HepG2 (cell line): ENCODE measurements around the gene SETD5. TPM values are rescaled to one million over a fixed set of nuclear protein-coding genes. Genes with fewer than 3 reads are reported as not detected.

Experiments used
- ATAC-seq: fragments of 200-7000 bp; cut with Tn5 transposase; 3 replicates; pipeline ENCODE4 v1.9.1; 2020; ENCODE audit warnings: mild to moderate bottlenecking, moderate library complexity
- BruUV-seq: library from RNA; stranded (reverse); fragments of 400-500 nt; replicated peaks from 2 replicates; lab custom pipeline; 2021; lab: Mats Ljungman, UMichigan
- CTCF ChIA-PET: fragments of 300-600 bp; formaldehyde crosslinking; extraction: SDS; loops from one replicate; lab custom pipeline; 2021; ENCODE audit warnings: low total read pairs, inconsistent platforms, low intra/inter-chr PET ratio; lab: Yijun Ruan, JAX
- POLR2A ChIA-PET: fragments of 350-600 bp; sonication (Branson Sonifier 250); formaldehyde crosslinking; loops from one replicate; lab custom pipeline; 2020; ENCODE audit warnings: antibody characterized with exemption, inconsistent platforms; lab: Yijun Ruan, JAX
- DNase-seq: peaks from one replicate; pipeline ENCODE4 v3.0.0-alpha.2; 2015; ENCODE audit warnings: low spot score
- FAIRE-seq: peaks from 3 replicates; lab custom pipeline; 2011; peaks lifted over from hg19 to GRCh38; lab: Jason Lieb, UNC
- H2AFZ ChIP-seq: one replicate; pipeline ENCODE4 v1.6.1; 2011; ENCODE audit warnings: low read length, inconsistent platforms
- H3K27ac ChIP-seq: fragments of 300-600 bp; 3 replicates; pipeline ENCODE4 v1.8.0; 2011; ENCODE audit warnings: mixed run types, mild to moderate bottlenecking, mixed read lengths, low read length, inconsistent platforms; ENCODE audit not compliant: insufficient read depth; ENCODE audit errors: extremely low read length
- H3K27me3 ChIP-seq, 2 experiments: fragments of 200-600 bp in 1 of 2; 2 replicates in 1 of 2; 3 replicates in 1 of 2; pipeline versions ENCODE4 v1.6.0 to v1.8.0; 2011; ENCODE audit warnings: low read length in 2 of 2, mild to moderate bottlenecking in 2 of 2, moderate library complexity in 2 of 2, inconsistent platforms in 1 of 2; ENCODE audit not compliant: insufficient read depth in 2 of 2, control insufficient read depth in 1 of 2
- H3K36me3 ChIP-seq, 2 experiments: fragments of 200-600 bp in 1 of 2; replicated peaks in 1 of 2; 2 replicates in 1 of 2; 3 replicates in 1 of 2; pipeline versions ENCODE4 v1.5.1 to v1.8.0; 2011; ENCODE audit warnings: low read length in 2 of 2, inconsistent platforms in 1 of 2; ENCODE audit not compliant: insufficient read depth in 2 of 2, control insufficient read depth in 1 of 2
- H3K4me1 ChIP-seq: 2 replicates; pipeline ENCODE4 v1.5.1; 2012; ENCODE audit warnings: low read length, inconsistent platforms; ENCODE audit not compliant: insufficient read depth
- H3K4me2 ChIP-seq: 2 replicates; pipeline ENCODE4 v1.6.0; 2011; ENCODE audit warnings: low read depth, low read length, inconsistent platforms
- H3K4me3 ChIP-seq, 3 experiments: fragments of 200-600 bp in 1 of 3; sonication (generic), shearing (Covaris generic) in 1 of 3; replicated peaks in 1 of 3; 2 replicates each; pipeline ENCODE4 v1.5.1; 2011 to 2016; ENCODE audit warnings: low read length in 3 of 3, inconsistent platforms in 2 of 3, low read depth in 2 of 3, mild to moderate bottlenecking in 2 of 3, control low read depth in 1 of 3, mixed read lengths in 1 of 3; ENCODE audit not compliant: insufficient read depth in 1 of 3
- H3K79me2 ChIP-seq: one replicate; pipeline ENCODE4 v1.6.1; 2011; ENCODE audit warnings: low read length, inconsistent platforms; ENCODE audit not compliant: insufficient read depth
- H3K9ac ChIP-seq: 2 replicates; pipeline ENCODE4 v1.6.0; 2011; ENCODE audit warnings: mild to moderate bottlenecking, low read depth, low read length, inconsistent platforms; ENCODE audit not compliant: insufficient read depth
- H3K9me3 ChIP-seq: 2 replicates; pipeline ENCODE4 v1.5.1; 2012; ENCODE audit warnings: mild to moderate bottlenecking, low read length
- H4K20me1 ChIP-seq: 2 replicates; pipeline ENCODE4 v1.6.0; 2011; ENCODE audit warnings: inconsistent platforms, mild to moderate bottlenecking, low read length, moderate library complexity; ENCODE audit not compliant: insufficient read depth
- AGO1 ChIP-seq: fragments of 200-400 bp; formaldehyde crosslinking; IDR thresholded peaks from 2 replicates; pipeline ENCODE4 v1.6.1; 2017; ENCODE audit warnings: mild to moderate bottlenecking, low read depth, low read length, moderate library complexity; ENCODE audit not compliant: poor library complexity, severe bottlenecking
- ATF7-NPFF ChIP-seq: sonication (generic); formaldehyde crosslinking; IDR thresholded peaks from 2 replicates; pipeline ENCODE4 v1.8.1; 2023; ENCODE audit warnings: mild to moderate bottlenecking, low read depth, missing genetic modification reagents, moderate library complexity
- GATA4 ChIP-seq: sonication (generic); IDR thresholded peaks from 2 replicates; pipeline ENCODE4 v1.6.1; 2016; ENCODE audit warnings: antibody characterized with exemption, low read depth, borderline replicate concordance
- JUNB ChIP-seq: sonication (generic); formaldehyde crosslinking; IDR thresholded peaks from 2 replicates; pipeline ENCODE4 v1.8.0; 2022; ENCODE audit warnings: missing genetic modification reagents, mild to moderate bottlenecking, borderline replicate concordance
- MLLT10 ChIP-seq: sonication (generic); formaldehyde crosslinking; IDR thresholded peaks from 2 replicates; pipeline ENCODE4 v1.4.0; 2020; ENCODE audit warnings: missing genetic modification reagents
- MTF2 ChIP-seq: sonication (generic); formaldehyde crosslinking; IDR thresholded peaks from 2 replicates; pipeline ENCODE4 v1.5.0; 2020; ENCODE audit warnings: missing genetic modification reagents, borderline replicate concordance
- RBM22 ChIP-seq: fragments of 200-400 bp; formaldehyde crosslinking; optimal IDR thresholded peaks from 2 replicates; pipeline ENCODE3; 2017; ENCODE audit warnings: mild to moderate bottlenecking, low read length, moderate library complexity
- SATB2 ChIP-seq: sonication (generic); formaldehyde crosslinking; IDR thresholded peaks from 2 replicates; pipeline ENCODE4 v1.5.0; 2020; ENCODE audit warnings: missing genetic modification reagents
- SRY ChIP-seq: sonication (generic); formaldehyde crosslinking; IDR thresholded peaks from 2 replicates; pipeline ENCODE4 v1.8.0; 2022; ENCODE audit warnings: mild to moderate bottlenecking, missing genetic modification reagents
- YY1 ChIP-seq: IDR thresholded peaks from 2 replicates; pipeline ENCODE4 v1.6.1; 2011; ENCODE audit warnings: low read length, low read depth, moderate library complexity, mild to moderate bottlenecking; ENCODE audit not compliant: insufficient read depth, insufficient replicate concordance
- ZKSCAN1 ChIP-seq: fragments of 150-350 bp; IDR thresholded peaks from 2 replicates; pipeline ENCODE4 v1.6.1; 2014; ENCODE audit warnings: low read length
- ZNF225 ChIP-seq: sonication (generic); formaldehyde crosslinking; IDR thresholded peaks from 2 replicates; pipeline ENCODE4 v1.4.0; 2020; ENCODE audit warnings: mild to moderate bottlenecking, missing genetic modification reagents
- WGBS: methylation state at CpG from one replicate; pipeline ENCODE4 v1.1.6; 2017; ENCODE audit warnings: low lambda C conversion rate; 5-methylcytosine and 5-hydroxymethylcytosine counted together
- in situ Hi-C: cut with HindIII; loops from 2 replicates; pipeline ENCODE4 v1.10.0; 2017; ENCODE audit warnings: low pct_unique_long_range_greater_than_20kb; ENCODE audit not compliant: extremely low pct_ligation_motif_present
- intact Hi-C: fragments of 100-400 bp; cut with micrococcal nuclease; formaldehyde crosslinking; loops from one replicate; pipeline ENCODE4 v1.10.0; 2022; ENCODE audit not compliant: unreplicated experiment
- polyA plus RNA-seq, 8 experiments: library from polyadenylated mRNA; depleted of rRNA in 3 of 8; stranded (reverse) in 7 of 8; unstranded in 1 of 8; fragments of >200 nt; fragmentation: Illumina TruSeq in 4 of 8; extraction: Trizol in 4 of 8; gene quantifications; 2 replicates each; pipeline versions ENCODE4 v1.2.1 to v1.2.3, GENCODE V29; 2011 to 2016; ENCODE audit warnings: low read depth in 4 of 8, missing spikeins in 1 of 8, mixed read lengths in 1 of 8; ENCODE audit not compliant: insufficient read depth in 1 of 8
- total RNA-seq, 5 experiments: library from RNA; depleted of rRNA; stranded (reverse); fragments of >200 nt; fragmentation: Illumina TruSeq; extraction: Trizol; gene quantifications; 2 replicates each; pipeline ENCODE4 v1.2.3, GENCODE V29; 2016; ENCODE audit warnings: low read depth in 1 of 5

Gene SETD5
- total and polyA plus RNA-seq, 2 of the 13 experiments (the other 11 are each of a cell fraction or from before 2014, with no cell fraction given), result 46.8 to 95.8 TPM

DNA sequence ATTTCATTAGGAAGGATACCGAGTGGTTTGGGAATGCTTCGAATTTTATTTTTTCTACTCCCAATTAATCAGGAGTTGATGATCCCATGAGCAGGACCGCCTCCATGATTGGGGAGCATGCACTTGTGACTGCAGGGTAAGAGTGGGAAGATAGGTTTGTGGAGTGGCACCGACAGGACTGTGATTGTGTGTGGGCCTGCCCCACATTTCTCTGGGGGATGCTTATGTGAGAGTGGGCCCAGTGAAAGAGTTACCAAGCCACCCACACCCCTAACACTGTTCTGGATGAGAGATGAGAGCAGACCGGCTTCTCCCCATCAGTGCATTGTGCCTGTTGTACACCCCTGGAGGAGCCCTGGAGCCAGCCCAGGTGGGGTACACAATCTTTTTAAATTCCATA is 79.5 kb downstream of the SETD5 start (continued):
- TF ChIP-seq ATF7-NPFF (CRISPR knock-in tag) (no peak), JUNB (CRISPR knock-in tag) (no peak), SRY (CRISPR knock-in tag) (no peak), SATB2 (no peak), GATA4 (no peak)
- TF ChIP-seq, all 625 proteins: peak for 0

DNA sequence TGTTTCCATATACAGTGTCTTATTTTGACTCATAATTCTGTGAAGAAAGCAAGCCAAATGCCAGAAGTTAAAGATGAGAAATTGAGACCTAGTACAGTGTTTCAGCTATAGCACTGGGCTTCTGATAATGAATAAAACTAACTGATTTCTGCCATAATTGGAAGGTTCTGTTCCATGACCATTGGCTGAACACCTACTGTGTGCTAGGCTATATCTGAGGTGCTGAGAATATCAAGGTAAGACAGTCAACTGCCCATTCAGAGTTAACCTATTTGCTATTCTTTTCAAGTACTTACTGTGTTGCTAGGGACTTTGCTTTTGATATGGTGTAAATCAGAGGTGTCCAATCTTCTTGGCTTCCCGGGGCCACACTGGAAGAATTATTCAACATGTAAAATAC is 82.8 kb downstream of the SETD5 start:
- intact Hi-C loops (no loop called here), in situ Hi-C loops (no loop called here)
- 100% methylated on average over 1 of the region's 1 CpG for WGBS
- BruUV-seq, result no TSS peak
- ATAC-seq (no peak), FAIRE-seq (no peak), DNase-seq (no peak)
- ChIA-PET CTCF (no interaction called here), POLR2A (no interaction called here)
- Histone ChIP-seq H3K4me3 (no peak overlapping the region), H3K27ac (no peak overlapping the region), H3K4me2 (no peak overlapping the region), H2AFZ (no peak overlapping the region), H3K36me3 (peaks cover 17 to 54% of the 10 kb centered on the region in 2 experiments), H3K79me2 (no peaks in the 10 kb centered on the region), H3K4me1 (no peaks in the 10 kb centered on the region), H3K27me3 (no peaks in the 10 kb centered on the region), H3K9ac (no peak overlapping the region), H3K9me3 (no peaks in the 10 kb centered on the region), H4K20me1 (0 out of 2 replicates have a peak, but pooled peaks cover 3% of the 10 kb centered on the region)
- TF ChIP-seq MTF2 (CRISPR knock-in tag), result no peak
- peak; percentile 35 for TF ChIP-seq RBM22
- 0 out of 2 replicates have a peak, but pooled peaks have one; percentile 68 for TF ChIP-seq ZKSCAN1

DNA sequence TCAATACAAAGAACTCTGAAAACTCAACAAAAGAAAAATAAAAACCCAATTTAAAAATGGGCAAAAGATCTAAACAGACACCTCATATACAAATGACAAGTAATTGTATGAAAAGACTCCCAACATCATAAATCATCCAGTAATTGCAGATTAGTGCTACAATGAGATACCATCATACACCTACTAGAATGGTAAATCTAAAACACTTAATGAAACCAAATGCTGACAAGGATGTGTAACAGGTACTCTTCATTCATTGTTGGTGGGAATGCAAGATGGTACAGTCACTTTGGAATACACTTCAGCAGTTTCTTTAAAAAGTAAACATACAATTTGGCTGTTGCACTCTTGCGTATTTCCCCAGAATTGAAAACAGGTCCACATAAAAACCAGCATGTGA is 87.8 kb downstream of the SETD5 start:
- TF ChIP-seq RBM22 (peak; percentile 26), YY1 (no peak), ZNF225 (CRISPR knock-in tag) (no peak), MLLT10 (CRISPR knock-in tag) (no peak), AGO1 (no peak)
- FAIRE-seq (no peak), DNase-seq (no peak), ATAC-seq (no peak)
- in situ Hi-C loops, result no loop called here
- Histone ChIP-seq H3K4me3 (no peak overlapping the region), H3K27ac (no peak overlapping the region), H3K9ac (no peak overlapping the region), H3K79me2 (no peaks in the 10 kb centered on the region), H3K36me3 (peaks cover 2 to 10% of the 10 kb centered on the region in 2 experiments; a peak in 1 of 5 replicates), H3K4me2 (no peak overlapping the region), H3K9me3 (peaks cover 10% of the 10 kb centered on the region; the same call in 1 of the 2 replicates), H3K4me1 (no peaks in the 10 kb centered on the region), H3K27me3 (no peaks in the 10 kb centered on the region), H2AFZ (no peak overlapping the region), H4K20me1 (no peaks in the 10 kb centered on the region)
- ChIA-PET CTCF (no interaction called here), POLR2A (no interaction called here)
- WGBS, result 100% methylated on average over 1 of the region's 1 CpG
- no TSS peak for BruUV-seq
- intact Hi-C loops, result no loop called here
